GF-D8 (cell line): Measurements from ENCODE around the gene ARFGAP1.

Source experiments
- DNase-seq: peaks from one replicate; lab custom pipeline; 2025; lab: John Stamatoyannopoulos, UW

Gene ARFGAP1

GRCh38 chr20:63307538-63308217 lies 35.1 kb downstream of the ARFGAP1 start:
- no peak for DNase-seq

GRCh38 chr20:63308218-63308911 lies 35.8 kb downstream of the ARFGAP1 start:
- no peak for DNase-seq

- DNase-seq: no peak
Measured at GRCh38 chr20:63309261-63310071, 36.9 kb downstream of the ARFGAP1 start.

- DNase-seq: no peak
Measured at GRCh38 chr20:63310265-63310991, 37.8 kb downstream of the ARFGAP1 start.

- no peak for DNase-seq
Measured at GRCh38 chr20:63311186-63311832, 38.7 kb downstream of the ARFGAP1 start.

- DNase-seq: no peak
Measured at GRCh38 chr20:63311833-63312243, 39.2 kb downstream of the ARFGAP1 start.

- no peak for DNase-seq
Measured at GRCh38 chr20:63312273-63312672, 39.7 kb downstream of the ARFGAP1 start.

- DNase-seq: no peak
Measured at GRCh38 chr20:63312690-63313348, 40.2 kb downstream of the ARFGAP1 start.

- no peak for DNase-seq
Measured at GRCh38 chr20:63313349-63314014, 40.9 kb downstream of the ARFGAP1 start.

GRCh38 chr20:63314015-63314471 lies 41.4 kb downstream of the ARFGAP1 start:
- DNase-seq: no peak

GRCh38 chr20:63314566-63315239 lies 42.1 kb downstream of the ARFGAP1 start:
- no peak for DNase-seq

GRCh38 chr20:63315240-63315689 lies 42.7 kb downstream of the ARFGAP1 start:
- DNase-seq: no peak

GRCh38 chr20:63315731-63316491 lies 43.3 kb downstream of the ARFGAP1 start:
- DNase-seq: no peak

- DNase-seq: no peak
Measured at GRCh38 chr20:63316502-63316921, 43.9 kb downstream of the ARFGAP1 start.

- DNase-seq: no peak
Measured at GRCh38 chr20:63317061-63317460, 44.4 kb downstream of the ARFGAP1 start.

GRCh38 chr20:63317601-63318291 lies 45.1 kb downstream of the ARFGAP1 start:
- no peak for DNase-seq

GRCh38 chr20:63318391-63319163 lies 46.0 kb downstream of the ARFGAP1 start:
- no peak for DNase-seq
